Measurements from ENCODE around the gene JARID2.

Gene JARID2

DNA sequence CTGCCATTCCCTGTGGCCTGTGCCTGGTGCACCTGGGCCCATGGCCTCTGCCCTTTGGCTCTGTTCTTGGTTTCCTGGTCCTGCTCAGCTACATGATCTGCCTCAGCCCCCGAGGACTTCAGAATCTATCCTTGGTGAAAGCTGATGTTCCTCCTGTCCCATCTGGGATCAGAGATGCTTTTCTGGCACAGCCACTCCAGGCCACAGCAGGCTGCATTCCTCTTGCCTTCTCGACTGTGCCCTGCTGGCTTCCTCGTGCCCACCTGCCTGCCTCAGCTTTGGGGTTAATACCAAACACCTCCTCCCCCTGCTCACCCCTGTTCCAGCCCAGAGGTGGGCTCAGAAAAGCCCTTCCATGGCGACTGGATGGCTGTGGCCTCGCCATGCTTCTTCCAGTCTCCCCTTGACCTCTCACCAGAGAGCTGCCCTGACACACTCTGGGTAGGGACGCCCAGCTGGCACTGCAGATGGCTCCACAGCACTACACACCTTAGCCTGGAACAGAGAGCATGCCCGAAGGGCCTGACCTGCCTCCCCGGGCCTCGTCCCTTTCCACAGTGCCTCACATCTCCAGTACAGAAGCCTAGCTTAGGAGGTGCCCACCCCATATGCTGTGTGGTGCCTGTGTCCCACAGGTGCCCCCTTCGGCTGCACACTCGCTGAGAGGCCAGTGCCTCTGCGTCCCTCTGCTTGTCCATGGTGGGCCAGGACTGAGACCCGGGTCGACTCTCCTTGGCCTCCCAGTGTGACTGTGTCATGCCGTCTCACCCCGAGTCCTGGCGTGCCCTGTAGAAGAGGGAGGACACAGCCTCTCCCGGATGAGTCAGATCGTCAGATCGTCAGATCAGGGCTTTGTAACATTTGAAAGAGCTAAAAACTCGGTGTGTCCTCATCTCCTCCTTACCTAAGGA is 268.2 kb downstream of the JARID2 start:
- no peak for DNase-seq

DNA sequence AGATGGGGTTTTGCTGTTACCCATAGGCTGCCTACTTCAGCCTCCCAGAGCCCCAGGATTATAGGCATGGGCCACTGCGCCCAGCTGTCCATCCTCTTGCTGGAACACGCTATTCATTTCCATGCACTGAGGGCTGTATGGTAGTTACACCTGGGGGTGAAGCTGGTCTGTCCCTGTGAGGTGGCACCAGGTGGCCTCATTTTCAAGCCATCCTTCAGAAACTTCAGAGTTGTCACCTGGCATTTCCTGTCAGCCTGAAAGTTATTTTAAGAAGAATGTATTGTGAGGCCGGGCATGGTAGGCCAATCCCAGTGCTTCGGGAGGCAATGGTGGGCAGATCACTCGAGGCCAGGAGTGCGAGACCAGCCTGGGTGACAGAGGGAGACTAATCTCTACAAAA is 269.4 kb downstream of the JARID2 start:
- DNase-seq, result no peak

DNA sequence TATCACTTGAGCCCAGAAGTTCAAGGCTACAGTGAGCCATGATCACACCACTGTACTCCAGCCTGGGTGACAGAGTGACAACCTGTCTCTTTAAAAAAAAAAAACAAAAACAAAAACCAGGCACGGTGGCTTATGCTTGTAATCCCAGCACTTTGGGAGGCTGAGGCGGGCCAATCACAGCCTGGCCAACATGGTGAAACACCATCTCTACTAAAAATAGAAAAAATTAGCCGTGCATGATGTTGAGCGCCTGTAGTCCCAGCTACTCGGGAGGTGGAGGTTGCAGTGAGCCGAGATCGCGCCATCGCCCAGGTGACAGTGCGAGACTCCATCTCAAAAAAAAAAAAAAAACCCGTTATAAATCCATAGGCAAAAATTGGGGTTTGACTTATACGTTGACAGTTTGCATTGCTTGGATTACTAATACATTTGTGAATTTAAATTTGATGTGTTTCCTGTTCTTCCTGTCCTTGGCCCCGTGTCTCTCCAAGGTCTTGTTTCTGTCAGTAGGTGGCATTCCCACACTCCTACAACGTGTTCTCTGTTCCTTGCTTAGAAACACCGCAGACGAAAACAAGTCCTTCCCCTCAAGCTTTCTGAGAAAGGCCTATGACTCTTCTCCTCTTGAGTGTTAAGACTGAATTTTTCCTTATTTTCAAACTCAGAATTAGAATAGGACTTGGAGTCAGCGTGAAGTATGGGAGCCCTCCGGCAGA is 269.9 kb downstream of the JARID2 start:
- no peak for DNase-seq

DNA sequence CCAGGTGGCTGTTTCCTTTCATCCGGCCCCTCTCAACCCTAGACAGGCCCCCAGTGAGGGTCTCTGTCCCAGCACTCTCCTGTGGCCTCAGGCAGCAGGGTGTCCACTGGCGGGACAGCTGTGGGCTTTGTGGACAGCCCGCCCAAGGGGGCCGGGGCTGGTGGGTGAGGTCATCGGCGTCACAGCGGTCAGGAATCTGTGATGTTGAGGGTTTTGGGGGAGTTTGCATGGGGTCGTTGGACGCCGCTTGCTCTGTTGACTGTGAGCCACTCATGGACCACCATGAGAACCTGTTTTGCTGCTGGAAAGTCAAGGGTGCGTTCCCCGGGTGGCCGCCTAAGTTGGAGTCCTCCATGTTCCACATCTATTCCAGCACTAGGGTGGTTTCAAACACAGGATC is 270.5 kb downstream of the JARID2 start:
- DNase-seq, result no peak

DNA sequence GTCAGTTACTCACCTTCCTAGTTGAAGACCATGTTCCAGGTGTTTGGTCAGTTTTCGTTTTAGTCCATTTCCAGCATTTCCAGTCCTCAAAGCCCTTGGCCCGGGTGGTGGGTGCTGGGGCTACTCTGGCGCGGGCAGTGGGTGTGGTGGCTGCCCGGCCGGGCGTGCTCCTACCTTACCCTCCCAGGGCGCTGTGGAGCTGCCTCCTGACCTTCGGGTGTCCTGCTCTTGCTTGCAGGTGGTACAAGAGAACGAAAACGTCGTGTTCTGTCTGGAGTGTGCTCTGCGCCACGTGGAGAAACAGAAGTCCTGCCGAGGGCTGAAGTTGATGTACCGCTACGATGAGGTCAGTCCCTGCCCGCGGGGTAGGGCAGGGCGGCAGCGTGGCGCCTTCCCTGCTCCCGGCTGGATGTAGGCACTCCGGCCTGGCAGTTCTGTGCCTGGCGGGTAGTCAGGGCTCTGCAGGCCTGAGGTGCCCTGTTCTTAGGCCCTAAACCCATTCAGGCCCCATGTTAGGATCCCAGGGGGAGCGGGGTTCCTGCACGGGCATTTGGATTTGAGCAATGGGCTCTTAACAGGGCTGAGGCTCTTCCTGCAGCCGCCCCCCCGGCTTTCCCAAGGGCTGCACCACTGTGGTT is 271.2 kb downstream of the JARID2 start:
- no peak for DNase-seq

DNA sequence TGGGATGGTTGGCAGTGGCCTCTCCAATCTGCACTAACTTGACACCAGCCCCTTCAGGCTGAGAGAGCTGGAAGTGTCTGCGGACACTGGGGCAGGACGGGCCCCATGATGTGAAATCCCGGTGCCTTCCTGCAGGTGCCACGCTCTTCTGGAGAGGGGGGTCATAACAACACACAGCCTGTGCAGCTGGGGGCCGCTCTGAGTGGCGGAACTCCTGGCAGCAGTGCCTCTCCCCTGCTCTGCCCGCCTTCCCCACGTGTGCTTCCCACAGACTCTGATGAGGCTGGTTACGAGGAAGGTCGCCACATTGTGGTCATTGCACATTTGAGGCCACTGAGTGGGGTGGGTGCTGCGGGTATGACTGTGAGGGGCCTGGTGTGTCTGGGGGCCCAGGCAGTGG is 271.7 kb downstream of the JARID2 start:
- DNase-seq, result no peak

DNA sequence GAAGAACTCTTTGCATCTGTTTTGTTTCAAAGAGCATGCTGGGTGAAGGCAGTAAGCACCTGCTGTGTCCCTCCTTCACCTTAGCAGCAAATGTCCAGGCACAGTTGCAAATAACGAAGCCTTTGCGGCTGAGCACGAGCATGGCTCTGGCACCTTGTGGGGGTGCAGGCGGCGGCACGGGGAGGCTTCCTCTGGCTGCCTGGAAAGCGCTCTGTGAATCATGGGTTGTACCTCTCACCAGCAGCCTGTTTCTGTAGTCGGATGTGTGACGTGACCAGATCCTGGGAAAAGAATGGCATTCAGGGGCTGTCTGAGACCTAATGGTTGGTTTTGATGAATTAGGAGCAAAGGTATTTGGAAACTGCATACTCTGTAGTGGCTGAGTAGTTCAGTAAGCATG is 272.2 kb downstream of the JARID2 start:
- DNase-seq, result no peak

DNA sequence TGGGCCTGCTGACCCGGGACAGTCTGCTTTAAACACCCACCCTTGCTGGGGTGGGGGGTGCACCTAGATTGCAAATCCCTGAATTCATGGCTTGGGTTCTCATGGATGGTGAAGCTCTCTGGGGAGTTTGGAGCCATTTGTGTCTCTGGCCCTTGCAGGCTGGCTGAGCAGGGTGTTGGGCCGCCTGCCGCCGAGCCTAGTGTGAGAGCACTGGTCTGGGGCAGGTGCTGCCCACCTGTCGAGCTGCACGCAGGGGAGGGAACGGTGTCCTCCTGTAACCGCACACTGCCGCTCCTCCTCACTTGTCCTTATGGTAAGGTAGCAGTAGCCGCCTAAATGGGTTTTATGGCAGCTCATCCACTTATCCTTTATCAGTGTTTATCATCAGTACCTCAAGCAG is 273.0 kb downstream of the JARID2 start:
- DNase-seq, result no peak

DNA sequence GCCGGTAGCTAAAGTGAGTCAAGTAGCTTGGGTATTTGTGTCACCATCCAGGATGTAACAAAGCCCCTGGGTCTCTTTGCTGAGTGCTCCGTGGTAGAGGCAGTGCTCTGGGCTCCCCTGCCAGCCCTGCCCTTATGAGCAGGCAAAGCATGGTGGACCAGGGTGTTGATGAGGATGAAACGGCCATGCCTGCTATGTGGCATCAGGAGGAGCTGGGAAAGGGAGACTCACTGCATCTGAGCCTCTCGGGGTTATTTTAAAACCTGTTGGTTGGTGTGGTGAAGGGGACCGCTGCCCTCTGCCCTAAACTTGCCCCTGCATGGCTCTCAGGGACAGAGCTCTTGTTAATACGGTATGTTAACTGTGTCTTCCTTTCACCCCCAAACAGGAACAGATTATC is 273.8 kb downstream of the JARID2 start:
- no peak for DNase-seq

DNA sequence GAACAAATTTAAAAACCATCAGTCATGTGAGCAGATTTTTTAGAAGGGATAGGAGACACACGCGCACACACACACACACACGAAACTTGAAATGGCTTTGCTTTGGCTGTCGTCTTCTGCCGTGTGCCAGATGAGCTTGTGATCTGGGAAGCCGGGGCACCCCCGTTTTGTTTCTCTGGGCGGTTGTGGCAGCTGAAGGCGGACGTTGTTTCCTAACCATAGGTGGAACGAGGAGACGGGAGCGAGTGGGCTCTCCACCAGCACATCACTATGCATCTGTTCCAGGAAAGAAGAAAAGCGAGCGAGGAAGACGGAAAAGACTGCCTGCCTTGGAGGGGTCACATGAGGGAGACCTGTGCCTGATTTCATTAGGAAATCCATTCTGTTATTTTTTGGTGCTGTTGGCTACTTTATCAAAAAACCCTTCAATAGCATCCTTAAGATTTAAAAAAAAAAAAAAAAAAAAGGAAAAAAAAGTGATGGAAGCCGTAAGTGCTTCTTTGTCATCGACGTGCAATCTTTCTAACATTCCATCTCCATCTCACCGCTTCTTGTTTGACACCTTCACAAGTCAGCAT is 274.8 kb downstream of the JARID2 start:
- no peak for DNase-seq

DNA sequence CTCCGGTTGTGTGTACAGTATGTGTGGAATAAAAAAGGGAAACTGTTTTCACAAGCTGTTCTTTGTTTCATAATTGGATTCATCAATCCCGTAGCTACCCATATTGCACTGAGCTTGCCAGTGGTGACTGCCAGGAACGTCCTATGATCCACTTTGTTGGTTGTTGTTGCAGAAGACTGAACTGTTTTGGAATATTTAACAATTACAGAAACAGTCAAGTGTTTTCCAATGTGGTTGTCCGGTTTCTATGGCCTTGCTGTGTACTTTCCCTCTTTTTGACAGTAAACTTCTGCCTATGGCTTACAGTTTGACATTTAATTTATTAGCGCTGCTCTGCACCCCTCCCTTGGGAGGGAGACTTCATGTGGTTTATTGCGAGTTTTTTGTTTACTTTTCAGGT is 275.7 kb downstream of the JARID2 start:
- no peak for DNase-seq

DNA sequence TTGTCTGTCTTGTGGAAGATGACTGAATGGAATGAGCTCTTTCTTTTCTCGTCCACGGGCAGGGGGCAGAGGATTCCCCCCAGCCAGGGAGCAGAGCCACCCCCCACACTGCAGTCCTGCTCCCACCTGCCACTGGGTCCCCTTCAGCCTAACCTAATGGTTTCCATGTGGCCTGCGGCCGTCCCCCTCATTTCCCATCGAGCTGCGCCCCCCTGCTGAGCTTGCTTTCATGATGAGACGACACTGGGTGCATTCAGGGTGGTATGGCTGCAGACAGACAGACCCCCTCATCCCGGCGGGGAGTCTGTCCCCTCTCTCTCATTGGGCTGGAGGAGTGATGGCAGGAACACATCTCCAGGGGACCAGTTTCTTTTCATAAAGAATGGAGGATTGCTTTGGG is 276.2 kb downstream of the JARID2 start:
- DNase-seq, result no peak

DNA sequence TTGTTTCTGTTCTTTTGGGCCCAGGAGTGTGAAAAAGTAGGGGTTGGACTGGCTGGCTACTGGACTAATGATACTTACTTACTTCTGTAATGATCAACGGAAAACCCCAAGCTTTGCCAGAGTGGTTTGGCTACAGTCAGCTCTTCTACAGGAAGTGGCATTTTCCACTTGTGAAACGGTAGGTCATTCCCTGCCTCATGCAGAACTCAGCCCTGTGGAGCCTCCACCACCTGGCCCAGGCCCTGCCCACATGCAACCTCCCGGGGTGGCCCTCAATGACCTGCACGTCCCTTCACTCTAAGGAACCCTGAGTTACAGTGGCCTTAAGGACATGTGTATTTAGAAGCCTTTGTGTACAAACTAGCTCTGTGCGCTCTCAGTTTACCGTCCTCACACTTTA is 276.6 kb downstream of the JARID2 start:
- DNase-seq, result no peak

DNA sequence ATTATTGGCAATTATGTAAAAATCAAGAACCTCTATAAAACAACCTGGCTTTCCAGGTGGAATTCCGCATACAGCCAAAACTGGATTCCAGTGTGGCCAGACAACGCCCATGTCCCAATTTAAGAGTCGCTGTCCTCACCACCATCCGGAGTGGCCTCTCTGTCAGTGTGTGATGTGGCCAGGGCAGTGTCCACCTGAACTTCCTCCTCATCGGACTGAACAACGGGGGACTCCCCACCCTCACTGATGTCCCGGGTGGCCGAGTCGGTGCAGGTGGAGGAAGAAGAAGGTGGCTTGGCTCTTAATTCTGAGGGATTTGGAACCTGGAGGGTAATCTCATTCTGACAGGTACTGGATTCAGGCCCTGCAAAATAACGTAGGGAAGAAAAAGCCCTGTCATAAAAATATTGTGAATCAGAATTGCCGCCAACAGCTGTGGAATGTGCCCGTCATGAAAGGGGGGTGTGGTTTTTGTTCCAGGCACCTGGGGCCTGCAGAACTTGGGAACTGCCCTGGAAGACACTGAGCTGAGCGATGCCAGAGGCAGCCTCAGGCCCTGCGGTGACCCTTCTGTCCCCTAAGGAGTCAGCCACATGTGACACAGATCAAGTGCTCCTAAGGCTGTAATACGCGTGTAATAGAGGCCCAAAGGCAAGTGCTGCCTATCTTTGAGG is 277.1 kb downstream of the JARID2 start:
- no peak for DNase-seq

DNA sequence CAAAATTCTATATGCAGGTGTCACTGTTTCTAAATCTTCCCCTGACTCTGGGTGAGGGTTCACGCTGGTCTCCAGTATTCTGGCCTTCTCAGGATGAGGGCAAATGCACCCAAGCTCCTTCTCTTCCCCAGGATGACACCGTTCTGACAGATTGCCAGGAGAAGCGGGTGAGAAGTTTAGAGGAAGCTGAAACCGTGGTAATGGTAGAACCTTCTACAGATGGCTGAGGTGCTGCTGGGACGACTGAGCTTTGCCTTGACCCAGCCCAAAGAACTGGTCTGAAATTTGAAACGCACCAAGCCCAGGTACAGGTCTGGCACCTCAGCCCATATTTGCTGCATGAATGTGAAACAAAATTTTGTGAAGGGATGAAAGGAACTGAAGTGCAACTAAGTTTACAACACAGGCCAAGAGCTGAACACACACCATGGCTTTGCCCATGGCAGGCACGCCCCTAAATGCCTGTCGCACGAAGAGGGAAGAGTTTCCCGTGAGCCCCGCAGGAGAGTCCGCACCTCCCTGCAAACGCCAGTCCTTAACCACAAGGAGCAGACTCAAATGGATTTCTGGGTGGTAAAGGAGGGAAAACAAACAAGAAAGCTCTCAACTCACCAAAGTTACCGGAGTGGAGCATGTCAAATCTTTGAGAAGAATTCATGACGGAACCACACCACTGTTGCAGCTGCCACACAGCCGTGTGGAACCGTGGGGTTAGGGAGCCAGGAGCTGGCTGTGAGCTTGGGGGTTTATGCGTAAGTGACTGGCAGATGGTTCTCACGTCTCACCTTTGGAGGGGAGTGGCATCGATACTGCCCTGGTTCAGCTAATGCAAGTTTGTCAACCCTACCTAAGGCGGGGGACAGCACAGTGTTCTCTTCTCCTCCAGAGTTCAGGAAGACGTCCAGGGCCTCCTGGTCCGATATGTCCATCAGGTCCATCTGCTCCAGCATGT is 278.1 kb downstream of the JARID2 start:
- DNase-seq, result no peak

DNA sequence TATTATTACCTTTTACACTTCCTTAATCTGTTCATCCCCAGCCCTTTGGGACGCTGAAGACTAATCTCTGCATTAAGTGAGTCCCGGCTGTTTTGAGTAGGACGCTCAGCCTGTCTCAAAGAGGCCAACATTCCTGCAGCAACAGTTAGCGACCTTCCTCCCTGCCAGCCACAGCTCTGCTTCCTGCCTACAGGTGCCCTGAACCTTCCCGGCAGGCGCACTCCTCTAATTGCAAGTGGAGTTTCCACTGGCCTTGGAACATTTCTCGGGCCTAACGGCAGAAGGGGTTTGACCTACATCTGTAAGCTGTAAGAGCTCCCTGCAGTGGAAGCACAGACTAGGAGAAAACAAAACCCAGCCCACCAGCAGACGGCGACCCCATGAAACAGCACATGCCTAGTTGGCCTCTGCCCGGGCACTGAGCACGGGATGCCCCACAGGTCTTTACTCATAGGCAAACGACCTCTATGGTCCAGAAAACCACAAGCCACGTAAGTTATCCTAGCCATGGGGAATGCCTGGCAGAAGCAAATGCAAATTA is 279.1 kb downstream of the JARID2 start:
- no peak for DNase-seq

DNA sequence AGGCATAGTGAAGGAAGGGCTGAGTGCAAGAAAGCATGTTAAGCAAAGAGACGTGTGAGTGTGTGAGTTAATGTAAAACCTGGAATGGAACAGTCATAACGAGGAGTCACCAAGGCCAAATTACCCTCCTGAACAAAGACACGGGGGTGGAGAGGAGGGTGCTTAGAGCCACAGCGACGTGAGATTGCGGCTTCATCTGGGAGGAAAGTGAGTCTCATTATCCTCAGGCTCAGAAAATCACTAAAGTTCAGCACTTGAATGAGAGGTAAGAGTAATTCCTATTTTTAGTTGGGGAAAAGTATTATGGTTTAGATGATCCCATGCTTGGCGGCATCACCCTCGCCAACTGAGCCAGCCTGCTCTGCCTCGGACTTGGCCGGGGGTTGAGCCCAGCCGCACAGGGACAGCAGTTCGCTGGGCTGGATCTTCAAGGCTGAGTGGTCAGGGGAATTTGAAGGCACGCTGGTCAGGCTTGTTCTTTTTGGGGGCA is 280.4 kb downstream of the JARID2 start:
- DNase-seq, result no peak

DNA sequence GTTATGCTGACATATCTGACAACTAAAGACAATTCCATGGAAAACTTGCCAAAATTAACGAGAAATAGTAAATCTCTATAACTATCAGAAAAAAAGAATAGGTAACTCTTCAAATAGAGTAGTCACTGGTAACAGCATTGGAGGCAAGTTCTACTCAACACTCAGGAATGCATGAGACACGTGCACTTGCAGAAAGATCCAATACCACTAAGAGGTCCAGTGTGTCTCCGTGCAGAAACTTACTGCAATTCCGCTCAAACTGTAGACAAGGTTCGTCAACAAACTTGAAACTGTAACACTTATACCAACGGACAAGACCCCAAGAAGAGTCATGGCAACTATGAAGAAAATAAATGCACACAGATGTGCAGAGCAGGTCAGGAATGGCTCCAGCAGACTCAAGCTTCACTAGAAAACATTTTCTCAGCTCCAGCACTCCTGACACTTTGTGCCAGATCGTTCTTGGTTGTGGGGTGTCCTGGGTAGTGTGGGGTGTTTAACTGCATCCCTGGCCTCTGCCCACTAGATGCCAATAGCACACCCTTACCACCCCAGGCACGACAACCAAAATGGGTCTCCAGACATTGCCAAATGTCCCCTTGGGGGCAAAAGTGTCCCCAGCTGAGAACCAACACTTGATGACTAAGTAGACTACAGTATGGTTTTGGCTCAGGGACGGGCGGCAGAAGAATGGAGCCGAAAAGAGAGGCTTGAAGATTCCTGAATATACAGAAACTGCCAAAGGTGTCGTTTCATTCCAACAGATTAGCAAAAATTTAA is 282.2 kb downstream of the JARID2 start:
- DNase-seq, result no peak

DNA sequence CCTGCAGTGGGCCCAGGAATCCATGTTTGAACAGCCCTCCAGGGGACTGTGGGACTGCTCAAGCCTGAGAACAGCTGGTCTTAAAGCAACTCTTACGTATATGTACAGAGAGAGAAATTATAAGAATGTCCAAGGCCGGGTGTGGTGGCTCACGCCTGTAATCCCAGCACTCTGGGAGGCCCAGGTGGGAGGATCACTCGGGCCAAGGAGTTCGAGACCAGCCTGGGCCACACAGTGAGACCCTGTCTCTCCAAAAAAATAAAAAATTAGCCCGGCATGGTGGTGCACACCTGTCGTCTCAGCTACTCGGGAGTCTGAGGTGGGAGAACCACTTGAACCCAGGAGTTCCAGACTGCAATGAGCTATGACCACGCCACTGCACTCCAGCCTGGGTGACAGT is 283.0 kb downstream of the JARID2 start:
- DNase-seq, result no peak

DNA sequence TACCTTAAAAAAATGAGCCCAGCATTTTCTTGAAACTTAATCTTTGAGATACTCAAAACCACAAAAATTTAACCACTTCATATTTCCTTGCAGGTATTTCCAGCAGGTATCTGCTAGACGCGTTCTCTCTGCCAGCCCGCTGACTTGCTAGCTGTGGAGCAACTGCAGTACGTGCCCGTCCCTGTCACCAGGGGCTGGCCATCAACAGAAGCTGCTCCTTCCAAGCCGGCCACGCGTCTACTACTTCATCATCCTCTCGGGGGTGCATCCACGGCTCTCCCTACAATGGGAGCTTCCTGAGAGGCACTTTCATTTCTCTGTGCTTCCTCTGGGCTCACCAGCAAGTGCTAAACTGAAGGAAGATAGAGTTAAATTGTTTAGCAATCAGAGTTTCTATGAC is 284.5 kb downstream of the JARID2 start:
- no peak for DNase-seq

Measured in activated CD4-positive, alpha-beta T cell treated with anti-CD3 and anti-CD28 coated beads for 1 hour (primary cell).